ENCODE results near the gene PHF21B. TPM values are rescaled to one million over a fixed set of nuclear protein-coding genes. Genes with fewer than 3 reads are reported as not detected.
"Not testable (repeated sequence)": the region's sequence is repeated elsewhere in the genome, so short reads cannot be mapped to it uniquely, and the experiment has no call there.

The PHF21B gene
- polyA plus RNA-seq, 1 donor (not counting 4 experiments of a cell fraction or from before 2014, with no cell fraction given): not detected

DNA sequence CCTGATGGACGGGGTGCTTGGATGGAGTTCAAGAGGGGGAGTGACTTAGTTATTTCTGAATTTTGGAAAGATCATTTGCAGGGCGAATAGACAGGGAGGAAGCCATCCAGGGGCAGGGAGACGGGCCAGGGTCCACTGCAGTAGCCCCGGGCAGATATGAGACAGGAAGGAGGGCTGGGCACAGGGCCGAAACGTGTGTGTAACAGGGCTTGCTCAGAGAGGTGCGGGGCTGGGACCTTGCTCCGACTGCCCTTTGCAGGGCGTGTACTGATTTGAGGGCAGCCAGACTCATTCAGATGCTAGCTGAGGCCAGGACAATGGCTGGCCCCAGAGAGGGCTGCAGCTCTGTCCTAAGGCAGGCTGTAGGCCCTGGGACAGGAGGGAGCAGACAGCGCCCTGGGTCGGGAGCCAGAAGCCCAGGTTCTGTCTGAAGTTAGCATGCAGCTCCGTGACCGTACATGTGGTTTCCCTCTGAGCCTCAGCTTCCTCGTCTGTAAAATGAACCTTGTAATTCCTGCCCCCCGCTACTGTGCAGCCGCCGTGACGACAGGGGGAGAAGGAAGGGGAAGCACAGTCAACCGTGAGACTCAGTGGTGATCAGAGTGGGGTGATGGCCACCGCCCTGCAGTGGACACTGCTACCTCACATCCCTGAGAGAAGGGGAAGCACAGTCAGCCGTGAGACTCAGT, 103.4 kb downstream of the PHF21B start:
- no peaks in the 10 kb centered on the region for H4K20me1 ChIP-seq (ENCODE audit: control insufficient read depth, extremely low read depth, insufficient read depth, low read length)
- no peak overlapping the region for H2AFZ ChIP-seq (ENCODE audit: control insufficient read depth, low read length)
- no peak overlapping the region for H3K4me2 ChIP-seq (ENCODE audit: control insufficient read depth, extremely low read depth, insufficient read depth, low read depth, low read length)
- H3K27me3 ChIP-seq (ENCODE audit: control insufficient read depth, extremely low read depth, insufficient read depth, low read length): no peaks in the 10 kb centered on the region
- TF ChIP-seq EZH2 (IDR thresholded peaks at IDR 0.05; ENCODE audit: low read length): no peak
- TF ChIP-seq, protein P1, sequence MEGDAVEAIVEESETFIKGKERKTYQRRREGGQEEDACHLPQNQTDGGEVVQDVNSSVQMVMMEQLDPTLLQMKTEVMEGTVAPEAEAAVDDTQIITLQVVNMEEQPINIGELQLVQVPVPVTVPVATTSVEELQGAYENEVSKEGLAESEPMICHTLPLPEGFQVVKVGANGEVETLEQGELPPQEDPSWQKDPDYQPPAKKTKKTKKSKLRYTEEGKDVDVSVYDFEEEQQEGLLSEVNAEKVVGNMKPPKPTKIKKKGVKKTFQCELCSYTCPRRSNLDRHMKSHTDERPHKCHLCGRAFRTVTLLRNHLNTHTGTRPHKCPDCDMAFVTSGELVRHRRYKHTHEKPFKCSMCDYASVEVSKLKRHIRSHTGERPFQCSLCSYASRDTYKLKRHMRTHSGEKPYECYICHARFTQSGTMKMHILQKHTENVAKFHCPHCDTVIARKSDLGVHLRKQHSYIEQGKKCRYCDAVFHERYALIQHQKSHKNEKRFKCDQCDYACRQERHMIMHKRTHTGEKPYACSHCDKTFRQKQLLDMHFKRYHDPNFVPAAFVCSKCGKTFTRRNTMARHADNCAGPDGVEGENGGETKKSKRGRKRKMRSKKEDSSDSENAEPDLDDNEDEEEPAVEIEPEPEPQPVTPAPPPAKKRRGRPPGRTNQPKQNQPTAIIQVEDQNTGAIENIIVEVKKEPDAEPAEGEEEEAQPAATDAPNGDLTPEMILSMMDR (optimal IDR thresholded peaks at IDR 0.05 in 1 of 3, IDR thresholded peaks at IDR 0.05 in 1 of 3, conservative IDR thresholded peaks at IDR 0.05 in 1 of 3; ENCODE audit: extremely low read depth in 1 of 3, insufficient read depth in 2 of 3, low read length in 3 of 3): no peak
- peaks cover 6% of the 10 kb centered on the region for H3K9me3 ChIP-seq (ENCODE audit: control insufficient read depth, low read depth, low read length)
- H3K79me2 ChIP-seq (ENCODE audit: control insufficient read depth, insufficient read depth, low read length): no peaks in the 10 kb centered on the region
- H3K9me1 ChIP-seq (ENCODE audit: control insufficient read depth, extremely low read depth, insufficient read depth, low read length): no peaks in the 10 kb centered on the region
- no peaks in the 10 kb centered on the region for H3K36me3 ChIP-seq (ENCODE audit: control insufficient read depth in 2 of 2, extremely low read depth in 1 of 2, insufficient read depth in 2 of 2, low read length in 2 of 2)
- no peak overlapping the region for H3K9ac ChIP-seq (ENCODE audit: control insufficient read depth, extremely low read depth, insufficient read depth, low read length)
- no peak overlapping the region for H3K4me3 ChIP-seq (ENCODE audit: control insufficient read depth in 2 of 3, extremely low read depth in 1 of 3, insufficient read depth in 2 of 3, low read depth in 1 of 3, low read length in 3 of 3)
- no peak for FAIRE-seq
- no peak for DNase-seq (ENCODE audit: low read depth, low spot score)
- H3K27ac ChIP-seq (ENCODE audit: control insufficient read depth, insufficient read depth, low read length): no peak overlapping the region
- no peaks in the 10 kb centered on the region for H3K4me1 ChIP-seq (ENCODE audit: control insufficient read depth, extremely low read depth, insufficient read depth, low read length)
- dilution Hi-C loops (cut with MboI; ENCODE audit: extremely low pct_ligation_motif_present, low sequenced_read_pairs): no loop called here

GRCh38 chr22:44904492-44905152, 105.2 kb downstream of the PHF21B start:
- H3K9ac ChIP-seq (ENCODE audit: control insufficient read depth, extremely low read depth, insufficient read depth, low read length); H3K36me3 ChIP-seq (ENCODE audit: control insufficient read depth in 2 of 2, extremely low read depth in 1 of 2, insufficient read depth in 2 of 2, low read length in 2 of 2); H3K9me3 ChIP-seq (ENCODE audit: control insufficient read depth, low read depth, low read length); H3K4me3 ChIP-seq (ENCODE audit: control insufficient read depth in 2 of 3, extremely low read depth in 1 of 3, insufficient read depth in 2 of 3, low read depth in 1 of 3, low read length in 3 of 3); H3K4me2 ChIP-seq (ENCODE audit: control insufficient read depth, extremely low read depth, insufficient read depth, low read depth, low read length); H3K27ac ChIP-seq (ENCODE audit: control insufficient read depth, insufficient read depth, low read length); H3K4me1 ChIP-seq (ENCODE audit: control insufficient read depth, extremely low read depth, insufficient read depth, low read length); DNase-seq (ENCODE audit: low read depth, low spot score); H3K27me3 ChIP-seq (ENCODE audit: control insufficient read depth, extremely low read depth, insufficient read depth, low read length); H4K20me1 ChIP-seq (ENCODE audit: control insufficient read depth, extremely low read depth, insufficient read depth, low read length); FAIRE-seq; H3K79me2 ChIP-seq (ENCODE audit: control insufficient read depth, insufficient read depth, low read length); H3K9me1 ChIP-seq (ENCODE audit: control insufficient read depth, extremely low read depth, insufficient read depth, low read length); dilution Hi-C loops (cut with MboI; ENCODE audit: extremely low pct_ligation_motif_present, low sequenced_read_pairs); H2AFZ ChIP-seq (ENCODE audit: control insufficient read depth, low read length): not testable (repeated sequence)

GRCh38 chr22:44903164-44903563, 106.6 kb downstream of the PHF21B start:
- H3K27me3 ChIP-seq (ENCODE audit: control insufficient read depth, extremely low read depth, insufficient read depth, low read length); H3K9ac ChIP-seq (ENCODE audit: control insufficient read depth, extremely low read depth, insufficient read depth, low read length); H4K20me1 ChIP-seq (ENCODE audit: control insufficient read depth, extremely low read depth, insufficient read depth, low read length); H3K79me2 ChIP-seq (ENCODE audit: control insufficient read depth, insufficient read depth, low read length); H3K4me2 ChIP-seq (ENCODE audit: control insufficient read depth, extremely low read depth, insufficient read depth, low read depth, low read length); DNase-seq (ENCODE audit: low read depth, low spot score); H3K9me3 ChIP-seq (ENCODE audit: control insufficient read depth, low read depth, low read length); H3K27ac ChIP-seq (ENCODE audit: control insufficient read depth, insufficient read depth, low read length); H3K36me3 ChIP-seq (ENCODE audit: control insufficient read depth in 2 of 2, extremely low read depth in 1 of 2, insufficient read depth in 2 of 2, low read length in 2 of 2); H3K4me3 ChIP-seq (ENCODE audit: control insufficient read depth in 2 of 3, extremely low read depth in 1 of 3, insufficient read depth in 2 of 3, low read depth in 1 of 3, low read length in 3 of 3); H2AFZ ChIP-seq (ENCODE audit: control insufficient read depth, low read length); H3K4me1 ChIP-seq (ENCODE audit: control insufficient read depth, extremely low read depth, insufficient read depth, low read length); dilution Hi-C loops (cut with MboI; ENCODE audit: extremely low pct_ligation_motif_present, low sequenced_read_pairs); H3K9me1 ChIP-seq (ENCODE audit: control insufficient read depth, extremely low read depth, insufficient read depth, low read length): not testable (repeated sequence)
- peak; percentile 34 for FAIRE-seq

All from keratinocyte (primary cell).